Psoas muscle (tissue), 8 donors: Measurements from ENCODE around the gene ITPR1. TPM values are rescaled to one million over a fixed set of nuclear protein-coding genes. Genes with fewer than 3 reads are reported as not detected.
"Not testable (repeated sequence)": the region's sequence is repeated elsewhere in the genome, so short reads cannot be mapped to it uniquely, and the experiment has no call there.

ENCODE experiments used
- ATAC-seq, 4 donors: fragments of 200-7000 bp; cut with Tn5 transposase; one replicate each; pipeline ENCODE4 v1.9.1; 2020; ENCODE audit warnings: moderate library complexity in 3 of 4, mild to moderate bottlenecking in 2 of 4
- DNase-seq, 2 donors: peaks; one replicate each; pipeline ENCODE4 v3.0.0-alpha.2; 2020
- H3K27ac ChIP-seq: fragments of 200-600 bp; one replicate; pipeline ENCODE4 v1.8.0; 2022
- H3K27me3 ChIP-seq, 3 donors: fragments of 200-600 bp in 1 of 3; one replicate each; pipeline versions ENCODE4 v1.6.1 to v1.8.0; 2013 to 2022; ENCODE audit warnings: low read length in 2 of 3, mild to moderate bottlenecking in 2 of 3, moderate library complexity in 1 of 3; ENCODE audit not compliant: insufficient read depth in 3 of 3
- H3K36me3 ChIP-seq, 2 donors: fragments of 200-600 bp in 1 of 2; one replicate each; pipeline versions ENCODE4 v1.6.1 to v1.8.0; 2013 to 2022; ENCODE audit warnings: low read depth in 1 of 2, mild to moderate bottlenecking in 1 of 2, moderate library complexity in 1 of 2; ENCODE audit not compliant: insufficient read depth in 1 of 2
- H3K4me1 ChIP-seq: fragments of 200-600 bp; one replicate; pipeline ENCODE4 v1.8.0; 2022
- H3K4me3 ChIP-seq: fragments of 200-600 bp; one replicate; pipeline ENCODE4 v1.8.0; 2022; ENCODE audit warnings: mild to moderate bottlenecking
- H3K9me3 ChIP-seq: fragments of 200-600 bp; one replicate; pipeline ENCODE4 v1.8.0; 2022
- CTCF ChIP-seq: fragments of 200-600 bp; IDR thresholded peaks from one replicate; pipeline ENCODE4 v1.8.0; 2022; ENCODE audit warnings: antibody characterized with exemption
- WGBS, 3 donors: extraction: QIAGEN DNeasy Blood & Tissue Kit; methylation state at CpG; one replicate each; pipeline versions ENCODE4 v1.1.6 to v1.1.7; 2013; 5-methylcytosine and 5-hydroxymethylcytosine counted together
- intact Hi-C, 2 donors: fragments of 100-400 bp; cut with DNase I; formaldehyde crosslinking; loops; one replicate each; pipeline versions ENCODE4 v1.11.0 to v1.14.2; 2022
- polyA plus RNA-seq, 3 donors: library from polyadenylated mRNA; stranded (reverse); fragments of 200-250 nt; gene quantifications; one replicate each; pipeline ENCODE4 v1.2.3, GENCODE V29; 2013
- total RNA-seq, 4 donors: library from RNA; stranded (reverse); fragmentation: NEBNext Ultra II Directional in 2 of 4; extraction: Animal tissue kit (Norgen Biotek cat#: 25700) in 2 of 4; gene quantifications; one replicate each; pipeline versions ENCODE4 v1.2.1 to v1.2.4, GENCODE V29; 2021 to 2023
- donor health status: healthy with polysubstance abuse.
- donor health status: DM: no; HTN: no; CAD: no; lungs with moderate emphysema.
- donor health status: Bipolar disorder and iron deficiency.
- donor health status: healthy.
- donor health status: DM: yes; HTN: yes; CAD: no.
- donor health status: DM: no; HTN: no; CAD: no.
- donor health status: DM: no; HTN: no; CAD: no.
- donor health status: DM: yes; HTN: yes; CAD: no.

The ITPR1 gene
- total and polyA plus RNA-seq, 7 donors: 4.4 to 9.2 (median 8.8) TPM

GRCh38 chr3:4587061-4587837 is 94.1 kb downstream of the ITPR1 start:
- 62 to 66% (median 63%) methylated on average over 8 of the region's 8 CpGs for WGBS, 3 donors
- no peak overlapping the region for H3K4me3 ChIP-seq
- no peak for TF ChIP-seq CTCF
- DNase-seq (no peak), ATAC-seq (no peak)
- H3K27ac ChIP-seq: no peak overlapping the region
- H3K36me3 ChIP-seq: no peaks in the 10 kb centered on the region
- H3K9me3 ChIP-seq: no peaks in the 10 kb centered on the region
- H3K27me3 ChIP-seq: no peaks in the 10 kb centered on the region
- intact Hi-C loops: no loop called here
- H3K4me1 ChIP-seq: no peaks in the 10 kb centered on the region

- TF ChIP-seq CTCF: no peak
- Histone ChIP-seq H3K9me3 (no peaks in the 10 kb centered on the region), H3K4me3 (no peak overlapping the region), H3K27ac (no peak overlapping the region), H3K4me1 (no peaks in the 10 kb centered on the region), H3K27me3 (no peaks in the 10 kb centered on the region), H3K36me3 (no peaks in the 10 kb centered on the region)
- ATAC-seq (no peak), DNase-seq (no peak)
- intact Hi-C loops: no loop called here
These were observed 94.6 kb downstream of the ITPR1 start for GRCh38 chr3:4587838-4588105.

DNA sequence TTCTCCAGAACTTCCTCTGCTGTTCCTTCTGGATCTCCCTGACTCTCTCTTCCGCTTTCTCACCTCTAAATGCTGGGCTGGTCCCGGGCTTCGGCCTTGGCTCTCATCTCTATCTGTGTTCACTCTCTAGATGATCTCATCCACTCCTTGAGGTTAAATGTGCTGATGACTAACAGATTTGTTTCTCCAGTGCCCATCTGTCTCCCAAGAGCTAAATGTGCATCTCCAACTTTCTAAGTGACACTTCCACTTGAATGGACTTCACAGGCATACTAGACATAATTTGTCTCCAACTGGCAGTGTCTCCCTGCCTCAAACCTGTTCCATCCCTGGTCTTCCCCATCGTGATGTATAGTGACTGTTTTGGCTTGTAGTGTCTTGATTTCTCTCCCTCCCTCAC is 95.3 kb downstream of the ITPR1 start:
- H3K36me3 ChIP-seq: no peaks in the 10 kb centered on the region
- DNase-seq (peak in 1 of 2 donors; percentile 23), ATAC-seq (no peak)
- WGBS, 3 donors: 68 to 75% (median 72%) methylated on average over 4 of the region's 4 CpGs
- H3K27me3 ChIP-seq: no peaks in the 10 kb centered on the region
- no peak overlapping the region for H3K4me3 ChIP-seq
- no peak for TF ChIP-seq CTCF
- no peaks in the 10 kb centered on the region for H3K9me3 ChIP-seq
- no peaks in the 10 kb centered on the region for H3K4me1 ChIP-seq
- H3K27ac ChIP-seq: no peak overlapping the region
- intact Hi-C loops: no loop called here

GRCh38 chr3:4589475-4590097 is 96.4 kb downstream of the ITPR1 start:
- Histone ChIP-seq H3K36me3 (no peaks in the 10 kb centered on the region), H3K27ac (no peak overlapping the region), H3K4me1 (no peaks in the 10 kb centered on the region), H3K4me3 (no peak overlapping the region), H3K27me3 (no peaks in the 10 kb centered on the region), H3K9me3 (no peaks in the 10 kb centered on the region)
- 62 to 67% (median 67%) methylated on average over 4 of the region's 4 CpGs for WGBS, 3 donors
- DNase-seq: no peak
- ATAC-seq: no peak
- TF ChIP-seq CTCF: no peak
- intact Hi-C loops: no loop called here

DNA sequence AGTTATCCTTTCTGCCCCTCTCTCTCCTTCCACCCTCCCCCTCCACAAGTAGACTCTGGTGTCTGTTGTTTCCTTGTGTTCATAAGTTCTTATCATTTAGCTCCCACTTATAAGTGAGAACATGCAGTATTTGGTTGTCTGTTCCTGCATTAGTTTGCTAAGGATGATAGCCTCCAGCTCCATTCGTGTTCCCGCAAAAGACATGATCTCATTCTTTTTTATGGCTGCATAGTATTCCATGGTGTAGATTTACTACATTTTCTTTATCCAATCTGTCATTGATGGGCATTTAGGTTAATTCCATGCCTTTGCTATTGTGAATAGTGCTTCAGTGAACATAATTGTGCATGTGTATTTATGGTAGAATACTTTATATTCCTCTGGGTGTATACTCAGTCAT is 97.7 kb downstream of the ITPR1 start:
- H3K36me3 ChIP-seq, H3K27ac ChIP-seq, H3K9me3 ChIP-seq, H3K4me3 ChIP-seq, ATAC-seq, intact Hi-C loops, DNase-seq, H3K4me1 ChIP-seq, H3K27me3 ChIP-seq: not testable (repeated sequence)
- 97 to 100% (median 97%) methylated on average over 2 of the region's 2 CpGs for WGBS, 3 donors
